Measurements from ENCODE around the gene ETV3L.
A peak's percentile ranks its signal among the peaks of the same experiment; 100 is the strongest.

The ETV3L gene

GRCh38 chr1:157132111-157132510 lies 32.5 kb upstream of the ETV3L start:
- H3K27ac ChIP-seq = peak overlapping the region; percentile 16
- no peak for TF ChIP-seq CTCF (conservative IDR thresholded peaks at IDR 0.05)

- no peak for TF ChIP-seq CTCF (conservative IDR thresholded peaks at IDR 0.05)
- no peak overlapping the region for H3K27ac ChIP-seq
Measured at GRCh38 chr1:157131281-157131680, 31.7 kb upstream of the ETV3L start.

GRCh38 chr1:157124855-157125254 lies 25.2 kb upstream of the ETV3L start:
- no peak for TF ChIP-seq CTCF (conservative IDR thresholded peaks at IDR 0.05)

GRCh38 chr1:157119448-157119847 lies 19.8 kb upstream of the ETV3L start:
- H3K27ac ChIP-seq = no peak overlapping the region
- no peak for TF ChIP-seq CTCF (conservative IDR thresholded peaks at IDR 0.05)

More at GRCh38 chr1:157124855-157125254, 25.2 kb upstream of the ETV3L start:
- H3K27ac ChIP-seq = no peak overlapping the region

GRCh38 chr1:157119008-157119407 lies 19.4 kb upstream of the ETV3L start:
- TF ChIP-seq CTCF (conservative IDR thresholded peaks at IDR 0.05) = no peak
- H3K27ac ChIP-seq = no peak overlapping the region

- no peak overlapping the region for H3K27ac ChIP-seq
Measured at GRCh38 chr1:157117527-157118057, 18.0 kb upstream of the ETV3L start.

GRCh38 chr1:157116737-157117103 lies 17.1 kb upstream of the ETV3L start:
- no peak overlapping the region for H3K27ac ChIP-seq

More at GRCh38 chr1:157117527-157118057, 18.0 kb upstream of the ETV3L start:
- no peak for TF ChIP-seq CTCF (conservative IDR thresholded peaks at IDR 0.05)

More at GRCh38 chr1:157116737-157117103, 17.1 kb upstream of the ETV3L start:
- no peak for TF ChIP-seq CTCF (conservative IDR thresholded peaks at IDR 0.05)

Data from VCaP (cell line).